Thoracic aorta (tissue), 2 donors: ENCODE data around the gene PPP1R36. TPM values are rescaled to one million over a fixed set of nuclear protein-coding genes. Genes with fewer than 3 reads are reported as not detected.

ENCODE experiments used
- ATAC-seq: fragments of 150-250 bp; one replicate; pipeline ENCODE4 v1.8.0; 2017; ENCODE audit warnings: low read depth; ENCODE audit not compliant: insufficient number of reproducible peaks, low FRiP score
- DNase-seq: peaks from one replicate; pipeline ENCODE4 v3.0.0-alpha.2; 2020; ENCODE audit warnings: low spot score
- H3K27ac ChIP-seq, 2 donors: fragments of 200-600 bp; sonication (generic); 1 replicate in 1 of 2; 2 replicates in 1 of 2; pipeline ENCODE4 v1.5.1; 2016; ENCODE audit warnings: mild to moderate bottlenecking in 2 of 2, moderate library complexity in 2 of 2
- H3K27me3 ChIP-seq: fragments of 200-600 bp; sonication (generic); replicated peaks from 2 replicates; pipeline ENCODE4 v1.6.0; 2016; ENCODE audit warnings: mild to moderate bottlenecking; ENCODE audit not compliant: insufficient read depth
- H3K36me3 ChIP-seq: fragments of 200-600 bp; sonication (generic); one replicate; pipeline ENCODE4 v1.5.1; 2016
- H3K4me1 ChIP-seq, 2 donors: fragments of 200-600 bp; sonication (generic); 1 replicate in 1 of 2; 2 replicates in 1 of 2; pipeline versions ENCODE4 v1.5.1 to v1.6.0; 2016; ENCODE audit warnings: low read depth in 2 of 2, mild to moderate bottlenecking in 1 of 2; ENCODE audit not compliant: control insufficient read depth in 1 of 2
- H3K4me3 ChIP-seq: fragments of 200-600 bp; sonication (generic); 2 replicates; pipeline ENCODE4 v1.5.1; 2016; ENCODE audit warnings: mild to moderate bottlenecking
- H3K9me3 ChIP-seq: fragments of 200-600 bp; sonication (generic); 2 replicates; pipeline ENCODE4 v1.5.1; 2016
- total RNA-seq, 2 donors: library from RNA; depleted of rRNA; stranded (reverse); fragments of >200 nt; gene quantifications; one replicate each; pipeline versions ENCODE4 v1.1.0 to v1.2.3, GENCODE V29; 2016
- TF ChIP-seq, protein P1 (sequence below): fragments of 200-600 bp; sonication (generic); IDR thresholded peaks from one replicate; pipeline ENCODE4 v1.5.1; 2019; ENCODE audit warnings: antibody characterized with exemption

PPP1R36 gene
- total RNA-seq, 2 donors from 2014 or later, result not detected

DNA sequence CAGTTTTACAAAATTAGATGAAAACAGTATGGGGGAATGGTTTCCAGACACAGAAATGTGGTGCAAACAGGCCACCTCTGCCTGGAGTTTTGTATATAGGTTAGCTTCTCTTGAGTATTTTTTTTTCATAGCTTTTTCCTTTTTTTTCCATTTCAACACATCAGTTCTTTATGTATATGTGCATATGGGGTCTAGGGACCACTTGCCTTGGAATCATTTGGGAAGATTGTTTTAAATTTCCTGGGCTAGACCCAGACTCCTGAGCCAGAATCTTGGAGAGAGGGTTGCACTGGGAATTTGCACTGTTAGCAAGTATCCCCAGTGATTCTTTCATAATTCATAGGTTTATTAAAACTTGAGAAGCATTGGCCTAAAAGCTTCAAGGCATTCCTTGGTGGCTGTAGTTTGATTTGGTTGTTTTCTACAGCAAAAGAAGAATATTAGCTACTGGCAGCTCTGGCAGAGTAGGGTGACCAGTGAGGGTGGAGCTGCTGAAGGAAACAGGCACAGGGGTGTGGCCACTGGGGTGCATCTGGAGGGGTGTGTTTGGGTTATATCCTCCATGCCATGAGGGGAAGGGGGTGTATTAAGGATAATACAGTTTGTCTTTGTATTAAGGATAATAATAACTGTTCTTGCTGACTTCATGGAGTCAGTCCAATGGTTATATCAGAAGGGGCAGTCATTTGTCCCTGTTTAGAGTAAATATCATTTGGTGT is 22.8 kb downstream of the PPP1R36 start:
- Histone ChIP-seq H3K27me3 (no peaks in the 10 kb centered on the region), H3K4me3 (no peak overlapping the region), H3K9me3 (no peaks in the 10 kb centered on the region), H3K36me3 (no peaks in the 10 kb centered on the region), H3K4me1 (peaks cover 24 to 35% of the 10 kb centered on the region in 2 donors), H3K27ac (peak overlapping the region; percentile 16 to 42)
- ATAC-seq (no peak), DNase-seq (no peak)
- TF ChIP-seq, protein P1, sequence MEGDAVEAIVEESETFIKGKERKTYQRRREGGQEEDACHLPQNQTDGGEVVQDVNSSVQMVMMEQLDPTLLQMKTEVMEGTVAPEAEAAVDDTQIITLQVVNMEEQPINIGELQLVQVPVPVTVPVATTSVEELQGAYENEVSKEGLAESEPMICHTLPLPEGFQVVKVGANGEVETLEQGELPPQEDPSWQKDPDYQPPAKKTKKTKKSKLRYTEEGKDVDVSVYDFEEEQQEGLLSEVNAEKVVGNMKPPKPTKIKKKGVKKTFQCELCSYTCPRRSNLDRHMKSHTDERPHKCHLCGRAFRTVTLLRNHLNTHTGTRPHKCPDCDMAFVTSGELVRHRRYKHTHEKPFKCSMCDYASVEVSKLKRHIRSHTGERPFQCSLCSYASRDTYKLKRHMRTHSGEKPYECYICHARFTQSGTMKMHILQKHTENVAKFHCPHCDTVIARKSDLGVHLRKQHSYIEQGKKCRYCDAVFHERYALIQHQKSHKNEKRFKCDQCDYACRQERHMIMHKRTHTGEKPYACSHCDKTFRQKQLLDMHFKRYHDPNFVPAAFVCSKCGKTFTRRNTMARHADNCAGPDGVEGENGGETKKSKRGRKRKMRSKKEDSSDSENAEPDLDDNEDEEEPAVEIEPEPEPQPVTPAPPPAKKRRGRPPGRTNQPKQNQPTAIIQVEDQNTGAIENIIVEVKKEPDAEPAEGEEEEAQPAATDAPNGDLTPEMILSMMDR, result no peak

- H3K27ac ChIP-seq, result peak overlapping the region; percentile 16 to 42
- H3K4me3 ChIP-seq, result no peak overlapping the region
- ATAC-seq (no peak), DNase-seq (no peak)
- H3K9me3 ChIP-seq, result no peaks in the 10 kb centered on the region
- no peaks in the 10 kb centered on the region for H3K36me3 ChIP-seq
- H3K27me3 ChIP-seq, result no peaks in the 10 kb centered on the region
- peaks cover 20 to 32% of the 10 kb centered on the region in 2 donors for H3K4me1 ChIP-seq
- TF ChIP-seq, protein P1, result no peak
These were observed 23.3 kb downstream of the PPP1R36 start for GRCh38 chr14:64573109-64573508.

DNA sequence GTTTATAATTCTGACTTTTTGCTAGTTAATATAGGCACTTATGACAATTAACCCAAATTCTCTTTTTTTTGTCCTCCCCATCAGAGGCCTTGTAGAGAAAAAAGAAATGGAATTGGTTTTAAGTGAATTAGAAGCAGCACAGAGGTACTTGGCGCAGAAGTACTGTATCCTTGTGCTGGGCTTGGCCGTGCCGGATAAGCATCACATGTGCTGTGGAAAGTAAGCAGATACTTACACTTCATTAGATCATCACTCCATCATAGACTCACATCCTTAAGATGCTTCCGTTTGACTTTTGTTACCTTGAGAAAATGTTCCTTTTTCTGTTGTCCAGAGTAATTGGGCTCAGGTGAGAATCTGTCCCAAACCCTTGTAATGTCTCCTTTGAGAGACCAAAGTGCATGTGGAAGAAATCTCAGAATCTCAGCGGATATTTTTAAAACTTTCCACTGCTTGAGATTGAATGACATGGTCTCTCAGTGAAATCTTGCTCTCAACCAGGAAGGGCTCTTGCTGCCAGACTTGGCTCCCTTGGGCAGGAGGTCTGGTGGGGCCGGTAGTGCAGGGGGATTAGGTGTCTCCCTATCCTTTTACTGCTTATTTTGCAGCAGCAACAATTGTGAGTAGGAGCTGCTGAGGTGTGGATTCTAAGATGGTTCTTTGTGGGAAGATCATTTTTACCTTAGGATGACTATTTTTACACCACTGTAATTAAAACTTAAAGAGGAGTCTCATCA is 24.8 kb downstream of the PPP1R36 start:
- Histone ChIP-seq H3K36me3 (no peaks in the 10 kb centered on the region), H3K9me3 (no peaks in the 10 kb centered on the region), H3K27ac (no peak overlapping the region), H3K27me3 (no peaks in the 10 kb centered on the region), H3K4me3 (no peak overlapping the region), H3K4me1 (peaks cover 11 to 22% of the 10 kb centered on the region in 2 donors)
- TF ChIP-seq, protein P1, result no peak
- ATAC-seq, result no peak
- DNase-seq, result no peak

DNA sequence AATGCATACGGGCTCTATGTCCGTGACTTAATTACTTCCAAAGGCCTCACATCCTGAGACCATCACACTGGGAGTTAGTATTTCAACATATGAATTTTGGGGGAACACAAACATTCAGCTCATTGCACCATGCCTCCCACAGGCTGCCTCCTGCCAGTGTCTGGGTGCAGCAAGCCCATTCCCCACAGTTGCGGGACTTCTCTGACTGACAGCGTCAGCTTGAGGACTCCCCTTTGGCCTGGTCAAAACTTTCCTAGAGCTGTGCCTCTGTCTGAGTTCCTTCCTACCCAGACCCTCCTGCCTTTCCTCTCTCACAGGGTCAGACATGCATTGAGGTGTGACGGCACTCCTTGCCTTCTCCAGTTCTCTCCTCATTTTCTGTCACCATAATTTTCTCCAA is 27.4 kb downstream of the PPP1R36 start:
- TF ChIP-seq, protein P1, result no peak
- H3K36me3 ChIP-seq, result no peaks in the 10 kb centered on the region
- no peak overlapping the region for H3K4me3 ChIP-seq
- ATAC-seq (no peak), DNase-seq (no peak)
- peaks cover 9 to 13% of the 10 kb centered on the region in 2 donors for H3K4me1 ChIP-seq
- no peaks in the 10 kb centered on the region for H3K9me3 ChIP-seq
- no peak overlapping the region for H3K27ac ChIP-seq
- no peaks in the 10 kb centered on the region for H3K27me3 ChIP-seq

DNA sequence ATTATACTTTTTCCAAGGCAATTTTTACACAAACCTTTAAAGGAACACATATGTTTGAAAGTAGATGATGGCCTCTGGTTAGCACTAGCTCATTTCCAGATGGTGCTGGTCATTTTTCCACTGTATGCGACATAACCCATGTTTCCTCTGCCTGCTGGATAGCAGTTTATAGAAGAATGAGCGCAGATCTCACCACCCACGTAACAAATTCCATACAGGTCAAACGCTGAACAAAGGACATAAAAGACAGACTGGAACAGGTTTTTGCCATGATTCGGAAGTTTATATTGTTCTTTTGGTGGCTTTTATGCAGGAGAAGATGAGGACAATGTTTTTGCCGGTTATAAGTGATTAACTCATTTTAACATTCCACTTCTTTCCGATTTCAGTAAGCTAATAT is 30.7 kb downstream of the PPP1R36 start:
- no peak for DNase-seq
- Histone ChIP-seq H3K36me3 (no peaks in the 10 kb centered on the region), H3K4me1 (peaks cover 0 to 7% of the 10 kb centered on the region in 2 donors), H3K27ac (no peak overlapping the region), H3K4me3 (no peak overlapping the region), H3K27me3 (no peaks in the 10 kb centered on the region), H3K9me3 (no peaks in the 10 kb centered on the region)
- TF ChIP-seq, protein P1, result no peak
- no peak for ATAC-seq
